HepG2 (cell line): Measurements from ENCODE around the gene HOXC10. TPM values are rescaled to one million over a fixed set of nuclear protein-coding genes. Genes with fewer than 3 reads are reported as not detected.

ENCODE experiments used
- ATAC-seq: fragments of 200-7000 bp; cut with Tn5 transposase; 3 replicates; pipeline ENCODE4 v1.9.1; 2020; ENCODE audit warnings: mild to moderate bottlenecking, moderate library complexity
- BruUV-seq: library from RNA; stranded (reverse); fragments of 400-500 nt; replicated peaks from 2 replicates; lab custom pipeline; 2021; lab: Mats Ljungman, UMichigan
- CTCF ChIA-PET: fragments of 300-600 bp; formaldehyde crosslinking; extraction: SDS; loops from one replicate; lab custom pipeline; 2021; ENCODE audit warnings: low total read pairs, inconsistent platforms, low intra/inter-chr PET ratio; lab: Yijun Ruan, JAX
- POLR2A ChIA-PET: fragments of 350-600 bp; sonication (Branson Sonifier 250); formaldehyde crosslinking; loops from one replicate; lab custom pipeline; 2020; ENCODE audit warnings: antibody characterized with exemption, inconsistent platforms; lab: Yijun Ruan, JAX
- DNase-seq: peaks from one replicate; pipeline ENCODE4 v3.0.0-alpha.2; 2015; ENCODE audit warnings: low spot score
- FAIRE-seq: peaks from 3 replicates; lab custom pipeline; 2011; peaks lifted over from hg19 to GRCh38; lab: Jason Lieb, UNC
- H2AFZ ChIP-seq: one replicate; pipeline ENCODE4 v1.6.1; 2011; ENCODE audit warnings: low read length, inconsistent platforms
- H3K27ac ChIP-seq: fragments of 300-600 bp; 3 replicates; pipeline ENCODE4 v1.8.0; 2011; ENCODE audit warnings: mixed run types, mild to moderate bottlenecking, mixed read lengths, low read length, inconsistent platforms; ENCODE audit not compliant: insufficient read depth; ENCODE audit errors: extremely low read length
- H3K27me3 ChIP-seq, 2 experiments: fragments of 200-600 bp in 1 of 2; 2 replicates in 1 of 2; 3 replicates in 1 of 2; pipeline versions ENCODE4 v1.6.0 to v1.8.0; 2011; ENCODE audit warnings: low read length in 2 of 2, mild to moderate bottlenecking in 2 of 2, moderate library complexity in 2 of 2, inconsistent platforms in 1 of 2; ENCODE audit not compliant: insufficient read depth in 2 of 2, control insufficient read depth in 1 of 2
- H3K36me3 ChIP-seq, 2 experiments: fragments of 200-600 bp in 1 of 2; replicated peaks in 1 of 2; 2 replicates in 1 of 2; 3 replicates in 1 of 2; pipeline versions ENCODE4 v1.5.1 to v1.8.0; 2011; ENCODE audit warnings: low read length in 2 of 2, inconsistent platforms in 1 of 2; ENCODE audit not compliant: insufficient read depth in 2 of 2, control insufficient read depth in 1 of 2
- H3K4me1 ChIP-seq: 2 replicates; pipeline ENCODE4 v1.5.1; 2012; ENCODE audit warnings: low read length, inconsistent platforms; ENCODE audit not compliant: insufficient read depth
- H3K4me2 ChIP-seq: 2 replicates; pipeline ENCODE4 v1.6.0; 2011; ENCODE audit warnings: low read depth, low read length, inconsistent platforms
- H3K4me3 ChIP-seq, 3 experiments: fragments of 200-600 bp in 1 of 3; sonication (generic), shearing (Covaris generic) in 1 of 3; replicated peaks in 1 of 3; 2 replicates each; pipeline ENCODE4 v1.5.1; 2011 to 2016; ENCODE audit warnings: low read length in 3 of 3, inconsistent platforms in 2 of 3, low read depth in 2 of 3, mild to moderate bottlenecking in 2 of 3, control low read depth in 1 of 3, mixed read lengths in 1 of 3; ENCODE audit not compliant: insufficient read depth in 1 of 3
- H3K79me2 ChIP-seq: one replicate; pipeline ENCODE4 v1.6.1; 2011; ENCODE audit warnings: low read length, inconsistent platforms; ENCODE audit not compliant: insufficient read depth
- H3K9ac ChIP-seq: 2 replicates; pipeline ENCODE4 v1.6.0; 2011; ENCODE audit warnings: mild to moderate bottlenecking, low read depth, low read length, inconsistent platforms; ENCODE audit not compliant: insufficient read depth
- H3K9me3 ChIP-seq: 2 replicates; pipeline ENCODE4 v1.5.1; 2012; ENCODE audit warnings: mild to moderate bottlenecking, low read length
- H4K20me1 ChIP-seq: 2 replicates; pipeline ENCODE4 v1.6.0; 2011; ENCODE audit warnings: inconsistent platforms, mild to moderate bottlenecking, low read length, moderate library complexity; ENCODE audit not compliant: insufficient read depth
- CCAR2 ChIP-seq: fragments of 200-400 bp; formaldehyde crosslinking; optimal IDR thresholded peaks from 2 replicates; pipeline ENCODE3; 2018; ENCODE audit warnings: low read depth, mild to moderate bottlenecking, low read length, moderate library complexity
- ELF4 ChIP-seq: sonication (generic); formaldehyde crosslinking; IDR thresholded peaks from 2 replicates; pipeline ENCODE4 v1.5.0; 2020; ENCODE audit warnings: missing genetic modification reagents, mild to moderate bottlenecking, moderate library complexity, borderline replicate concordance
- FIP1L1 ChIP-seq: fragments of 200-400 bp; formaldehyde crosslinking; IDR thresholded peaks from 2 replicates; pipeline ENCODE4 v1.6.1; 2018; ENCODE audit warnings: low read depth, mild to moderate bottlenecking, low read length, moderate library complexity, borderline replicate concordance; ENCODE audit not compliant: insufficient read depth
- HCFC1 ChIP-seq: fragments of 150-350 bp; IDR thresholded peaks from 2 replicates; pipeline ENCODE4 v1.6.1; 2014; ENCODE audit warnings: low read depth, low read length
- HOXD1 ChIP-seq: sonication (generic); formaldehyde crosslinking; IDR thresholded peaks from 2 replicates; pipeline ENCODE4 v1.5.0; 2020; ENCODE audit warnings: missing genetic modification reagents
- NAIF1 ChIP-seq: sonication (generic); formaldehyde crosslinking; IDR thresholded peaks from 2 replicates; pipeline ENCODE4 v1.5.0; 2020; ENCODE audit warnings: mild to moderate bottlenecking, missing genetic modification reagents, borderline replicate concordance
- PHF5A ChIP-seq: IDR thresholded peaks from one replicate; pipeline ENCODE4 v1.6.1; 2018; ENCODE audit warnings: low read depth, missing genetic modification reagents; ENCODE audit not compliant: unreplicated experiment
- PRPF4 ChIP-seq: fragments of 200-400 bp; formaldehyde crosslinking; IDR thresholded peaks from 2 replicates; pipeline ENCODE4 v1.6.1; 2016; ENCODE audit warnings: low read length, low read depth; ENCODE audit not compliant: poor library complexity, severe bottlenecking
- RCOR2 ChIP-seq: IDR thresholded peaks from 2 replicates; pipeline ENCODE4 v1.6.1; 2016; ENCODE audit warnings: missing biosample characterization, missing genetic modification reagents
- SALL1 ChIP-seq: sonication (generic); formaldehyde crosslinking; IDR thresholded peaks from 2 replicates; pipeline ENCODE4 v1.8.0; 2022; ENCODE audit warnings: mild to moderate bottlenecking, missing genetic modification reagents
- SIN3A ChIP-seq: IDR thresholded peaks from 2 replicates; pipeline ENCODE4 v1.6.1; 2011; ENCODE audit warnings: low read depth, mild to moderate bottlenecking, control low read depth, low read length, borderline replicate concordance
- ZBTB20 ChIP-seq: sonication (generic); formaldehyde crosslinking; IDR thresholded peaks from 2 replicates; pipeline ENCODE4 v1.8.1; 2023; ENCODE audit warnings: missing genetic modification reagents, low read depth, mild to moderate bottlenecking, borderline replicate concordance
- ZBTB3 ChIP-seq: sonication (generic); formaldehyde crosslinking; IDR thresholded peaks from 2 replicates; pipeline ENCODE4 v1.4.0; 2020; ENCODE audit warnings: low read depth, mild to moderate bottlenecking, moderate library complexity, missing genetic modification reagents, borderline replicate concordance
- ZBTB38 ChIP-seq: sonication (generic); formaldehyde crosslinking; IDR thresholded peaks from 2 replicates; pipeline ENCODE4 v1.5.1; 2020; ENCODE audit warnings: mild to moderate bottlenecking, missing genetic modification reagents
- ZNF124 ChIP-seq: sonication (generic); formaldehyde crosslinking; IDR thresholded peaks from 2 replicates; pipeline ENCODE4 v1.4.0; 2020; ENCODE audit warnings: missing genetic modification reagents
- ZNF343 ChIP-seq: sonication (generic); formaldehyde crosslinking; IDR thresholded peaks from 2 replicates; pipeline ENCODE4 v1.4.0; 2020; ENCODE audit warnings: mild to moderate bottlenecking, missing genetic modification reagents
- ZNF563 ChIP-seq: sonication (generic); formaldehyde crosslinking; IDR thresholded peaks from 2 replicates; pipeline ENCODE4 v1.8.0; 2022; ENCODE audit warnings: mild to moderate bottlenecking, moderate library complexity, missing genetic modification reagents
- ZNF678 ChIP-seq: sonication (generic); formaldehyde crosslinking; IDR thresholded peaks from 2 replicates; pipeline ENCODE4 v1.4.0; 2020; ENCODE audit warnings: mild to moderate bottlenecking, missing genetic modification reagents
- ZSCAN30 ChIP-seq: sonication (generic); formaldehyde crosslinking; IDR thresholded peaks from 2 replicates; pipeline ENCODE4 v1.5.0; 2020; ENCODE audit warnings: mild to moderate bottlenecking, missing genetic modification reagents
- WGBS: methylation state at CpG from one replicate; pipeline ENCODE4 v1.1.6; 2017; ENCODE audit warnings: low lambda C conversion rate; 5-methylcytosine and 5-hydroxymethylcytosine counted together
- in situ Hi-C: cut with HindIII; loops from 2 replicates; pipeline ENCODE4 v1.10.0; 2017; ENCODE audit warnings: low pct_unique_long_range_greater_than_20kb; ENCODE audit not compliant: extremely low pct_ligation_motif_present
- intact Hi-C: fragments of 100-400 bp; cut with micrococcal nuclease; formaldehyde crosslinking; loops from one replicate; pipeline ENCODE4 v1.10.0; 2022; ENCODE audit not compliant: unreplicated experiment
- polyA plus RNA-seq, 8 experiments: library from polyadenylated mRNA; depleted of rRNA in 3 of 8; stranded (reverse) in 7 of 8; unstranded in 1 of 8; fragments of >200 nt; fragmentation: Illumina TruSeq in 4 of 8; extraction: Trizol in 4 of 8; gene quantifications; 2 replicates each; pipeline versions ENCODE4 v1.2.1 to v1.2.3, GENCODE V29; 2011 to 2016; ENCODE audit warnings: low read depth in 4 of 8, missing spikeins in 1 of 8, mixed read lengths in 1 of 8; ENCODE audit not compliant: insufficient read depth in 1 of 8
- total RNA-seq, 5 experiments: library from RNA; depleted of rRNA; stranded (reverse); fragments of >200 nt; fragmentation: Illumina TruSeq; extraction: Trizol; gene quantifications; 2 replicates each; pipeline ENCODE4 v1.2.3, GENCODE V29; 2016; ENCODE audit warnings: low read depth in 1 of 5

Gene HOXC10
- total and polyA plus RNA-seq, 2 of the 13 experiments (the other 11 are each of a cell fraction or from before 2014, with no cell fraction given) = not detected

GRCh38 chr12:53965281-53966084 is 19.5 kb upstream of the HOXC10 start:
- Histone ChIP-seq H3K27me3 (peaks cover 24 to 99% of the 10 kb centered on the region in 2 experiments), H3K27ac (no peak overlapping the region)
- in situ Hi-C loops = no loop called here
- BruUV-seq = no TSS peak
- TF ChIP-seq SIN3A (no peak), ZNF678 (CRISPR knock-in tag) (no peak), FIP1L1 (no peak), ZNF343 (CRISPR knock-in tag) (no peak), ZNF124 (no peak), ELF4 (CRISPR knock-in tag) (no peak), ZSCAN30 (CRISPR knock-in tag) (no peak), NAIF1 (CRISPR knock-in tag) (no peak), ZBTB38 (CRISPR knock-in tag) (no peak)
- TF ChIP-seq, all 625 proteins: peak for 0
- ChIA-PET CTCF (no interaction called here), POLR2A (no interaction called here)
- FAIRE-seq = no peak
- Histone ChIP-seq H3K4me1 (no peaks in the 10 kb centered on the region), H2AFZ (no peak overlapping the region), H3K4me3 (no peak overlapping the region), H4K20me1 (0 out of 2 replicates have a peak, but pooled peaks cover 2% of the 10 kb centered on the region), H3K9me3 (no peaks in the 10 kb centered on the region), H3K36me3 (no peaks in the 10 kb centered on the region), H3K4me2 (no peak overlapping the region), H3K9ac (no peak overlapping the region), H3K79me2 (no peaks in the 10 kb centered on the region)
- DNase-seq = no peak
- intact Hi-C loops = no loop called here
- no peak for ATAC-seq
- WGBS = 31% methylated on average over 15 of the region's 18 CpGs

- H3K27ac ChIP-seq = no peak overlapping the region
- DNase-seq (no peak), FAIRE-seq (no peak), ATAC-seq (no peak)
- no peaks in the 10 kb centered on the region for H3K36me3 ChIP-seq
- BruUV-seq = no TSS peak
- peaks cover 22 to 99% of the 10 kb centered on the region in 2 experiments for H3K27me3 ChIP-seq
- in situ Hi-C loops (no loop called here), intact Hi-C loops (no loop called here)
- WGBS = 40% methylated on average over 15 of the region's 15 CpGs
- H3K4me3 ChIP-seq = no peak overlapping the region
- no peaks in the 10 kb centered on the region for H3K4me1 ChIP-seq
- no peak overlapping the region for H2AFZ ChIP-seq
- no peaks in the 10 kb centered on the region for H3K9me3 ChIP-seq
- H3K79me2 ChIP-seq = no peaks in the 10 kb centered on the region
- no peak overlapping the region for H3K9ac ChIP-seq
- 0 out of 2 replicates have a peak, but pooled peaks cover 2% of the 10 kb centered on the region for H4K20me1 ChIP-seq
- ChIA-PET POLR2A (no interaction called here), CTCF (no interaction called here)
- H3K4me2 ChIP-seq = no peak overlapping the region
- TF ChIP-seq PRPF4 (no peak), HOXD1 (no peak), ZBTB3 (CRISPR knock-in tag) (no peak), PHF5A (no peak), HCFC1 (no peak), ZNF563 (CRISPR knock-in tag) (no peak), RCOR2 (CRISPR knock-in tag) (no peak), SALL1 (CRISPR knock-in tag) (no peak), CCAR2 (no peak), ZBTB20 (CRISPR knock-in tag) (no peak)
Measured at GRCh38 chr12:53966085-53966384, 18.9 kb upstream of the HOXC10 start.
